Endodermal cell (in vitro differentiated cells): ENCODE data around the gene ZDHHC14. TPM values are rescaled to one million over a fixed set of nuclear protein-coding genes. Genes with fewer than 3 reads are reported as not detected.

Experiments
- DNase-seq: peaks from one replicate; pipeline ENCODE4 v3.0.0-alpha.2; 2017
- H3K27ac ChIP-seq: 2 replicates; pipeline ENCODE4 v1.5.1; 2013; ENCODE audit warnings: mild to moderate bottlenecking, low read depth, low read length, moderate library complexity
- H3K27me3 ChIP-seq: 2 replicates; pipeline ENCODE4 v1.6.1; 2013; ENCODE audit warnings: mild to moderate bottlenecking, low read length, moderate library complexity; ENCODE audit not compliant: insufficient read depth, control insufficient read depth, poor library complexity, severe bottlenecking
- H3K36me3 ChIP-seq: 2 replicates; pipeline ENCODE4 v1.7.0; 2013; ENCODE audit warnings: mild to moderate bottlenecking, low read length, moderate library complexity; ENCODE audit not compliant: control insufficient read depth, insufficient read depth
- H3K4me1 ChIP-seq: one replicate; pipeline ENCODE4 v1.7.0; 2013; ENCODE audit warnings: low read length; ENCODE audit not compliant: control insufficient read depth, insufficient read depth
- H3K4me3 ChIP-seq: 2 replicates; pipeline ENCODE4 v1.5.1; 2013; ENCODE audit warnings: mild to moderate bottlenecking, low read length, moderate library complexity
- H3K9ac ChIP-seq: 2 replicates; pipeline ENCODE4 v1.6.1; 2013; ENCODE audit warnings: mild to moderate bottlenecking, low read length, moderate library complexity; ENCODE audit not compliant: poor library complexity, severe bottlenecking; ENCODE audit errors: extremely low read depth
- H3K9me3 ChIP-seq: 2 replicates; pipeline ENCODE4 v1.6.1; 2013; ENCODE audit warnings: mild to moderate bottlenecking, low read length, moderate library complexity; ENCODE audit not compliant: control insufficient read depth
- H3K27ac Mint-ChIP-seq: 2 replicates; pipeline ENCODE4 v1.8.0; 2020; ENCODE audit warnings: mixed read lengths
- H3K27me3 Mint-ChIP-seq: 2 replicates; pipeline ENCODE4 v1.8.0; 2021; ENCODE audit warnings: mild to moderate bottlenecking, mixed read lengths; ENCODE audit not compliant: insufficient read depth
- H3K36me3 Mint-ChIP-seq: 2 replicates; pipeline ENCODE4 v1.8.0; 2020; ENCODE audit warnings: low read depth, mixed read lengths
- H3K4me1 Mint-ChIP-seq: 2 replicates; pipeline ENCODE4 v1.8.0; 2020; ENCODE audit warnings: mixed read lengths
- H3K4me3 Mint-ChIP-seq: 2 replicates; pipeline ENCODE4 v1.8.0; 2020; ENCODE audit warnings: mild to moderate bottlenecking, moderate library complexity, mixed read lengths
- H3K9me3 Mint-ChIP-seq: 2 replicates; pipeline ENCODE4 v1.8.0; 2020; ENCODE audit warnings: mild to moderate bottlenecking, mixed read lengths
- CTCF ChIP-seq: fragments of 200-600 bp; sonication (generic); conservative IDR thresholded peaks from 2 replicates; pipeline ENCODE4 v1.5.0; 2021; ENCODE audit warnings: antibody characterized with exemption, mild to moderate bottlenecking
- WGBS, 2 experiments: methylation state at CpG; one replicate each; pipeline versions ENCODE4 v1.1.5 to v1.1.7; 2013; ENCODE audit warnings: missing lambda C conversion rate in 2 of 2, mixed read lengths in 1 of 2; ENCODE audit not compliant: insufficient coverage in 1 of 2, insufficient read length in 1 of 2; 5-methylcytosine and 5-hydroxymethylcytosine counted together
- total RNA-seq, 2 donors: library from RNA; stranded (reverse); fragmentation: NEBNext Ultra II Directional in 1 of 2; extraction: Animal tissue kit (Norgen Biotek cat#: 25700) in 1 of 2; gene quantifications; 2 replicates in 1 of 2; 3 replicates in 1 of 2; pipeline ENCODE4 v1.2.1, GENCODE V29; 2021

Gene ZDHHC14
- total RNA-seq, 2 donors from 2014 or later = 2.3 to 4.5 TPM

GRCh38 chr6:157550114-157550989, 169.4 kb downstream of the ZDHHC14 start:
- peak; percentile 28 for DNase-seq
- H3K4me1 ChIP-seq = no peaks in the 10 kb centered on the region
- Mint-ChIP-seq H3K27ac (no peak overlapping the region), H3K9me3 (peaks cover 2% of the 10 kb centered on the region), H3K4me3 (no peak overlapping the region), H3K4me1 (peaks cover 11% of the 10 kb centered on the region), H3K36me3 (peaks cover 2% of the 10 kb centered on the region), H3K27me3 (peaks cover 6% of the 10 kb centered on the region)
- H3K4me3 ChIP-seq = no peak overlapping the region
- no peaks in the 10 kb centered on the region for H3K36me3 ChIP-seq
- H3K9me3 ChIP-seq = no peaks in the 10 kb centered on the region
- no peaks in the 10 kb centered on the region for H3K27me3 ChIP-seq
- H3K27ac ChIP-seq = no peak overlapping the region
- TF ChIP-seq CTCF = no peak
- H3K9ac ChIP-seq = no peak overlapping the region
- WGBS, 2 experiments = 84 to 92% methylated on average over 7 to 12 of the region's 12 CpGs

GRCh38 chr6:157551041-157551832, 170.2 kb downstream of the ZDHHC14 start:
- Histone ChIP-seq H3K9me3 (no peaks in the 10 kb centered on the region), H3K36me3 (no peaks in the 10 kb centered on the region), H3K9ac (no peak overlapping the region), H3K4me1 (peaks cover 3% of the 10 kb centered on the region), H3K27ac (no peak overlapping the region), H3K27me3 (no peaks in the 10 kb centered on the region), H3K4me3 (no peak overlapping the region)
- H3K27me3 Mint-ChIP-seq = peaks cover 6% of the 10 kb centered on the region
- H3K4me1 Mint-ChIP-seq = peaks cover 17% of the 10 kb centered on the region
- no peak overlapping the region for H3K27ac Mint-ChIP-seq
- no peak overlapping the region for H3K4me3 Mint-ChIP-seq
- H3K9me3 Mint-ChIP-seq = peaks cover 2% of the 10 kb centered on the region
- TF ChIP-seq CTCF = no peak
- peak; percentile 56 for DNase-seq
- peaks cover 2% of the 10 kb centered on the region for H3K36me3 Mint-ChIP-seq
- 77 to 89% methylated on average over 3 to 6 of the region's 6 CpGs for WGBS, 2 experiments

GRCh38 chr6:157552081-157552747, 171.2 kb downstream of the ZDHHC14 start:
- Histone ChIP-seq H3K9me3 (no peaks in the 10 kb centered on the region), H3K27ac (peak overlapping the region; percentile 30), H3K36me3 (no peaks in the 10 kb centered on the region), H3K4me1 (peaks cover 3% of the 10 kb centered on the region), H3K9ac (no peak overlapping the region), H3K27me3 (no peaks in the 10 kb centered on the region), H3K4me3 (no peak overlapping the region)
- Mint-ChIP-seq H3K27me3 (peaks cover 6% of the 10 kb centered on the region), H3K4me1 (peaks cover 17% of the 10 kb centered on the region), H3K36me3 (peaks cover 2% of the 10 kb centered on the region), H3K9me3 (peaks cover 2% of the 10 kb centered on the region), H3K27ac (no peak overlapping the region), H3K4me3 (no peak overlapping the region)
- TF ChIP-seq CTCF = no peak
- 56 to 60% methylated on average over 6 to 9 of the region's 9 CpGs for WGBS, 2 experiments
- DNase-seq = peak; percentile 83
